Gastroesophageal sphincter (tissue), 4 donors: ENCODE measurements around the gene ZCCHC7. TPM values are rescaled to one million over a fixed set of nuclear protein-coding genes. Genes with fewer than 3 reads are reported as not detected.

Experiments
- ATAC-seq: fragments of 150-250 bp; one replicate; pipeline ENCODE4 v1.9.1; 2016; ENCODE audit warnings: mild to moderate bottlenecking, moderate library complexity
- H3K27ac ChIP-seq, 4 donors: fragments of 200-600 bp; sonication (generic) in 3 of 4; 1 replicate in 3 of 4; 2 replicates in 1 of 4; pipeline ENCODE4 v1.5.1; 2016 to 2019
- H3K27me3 ChIP-seq: fragments of 200-600 bp; sonication (generic); one replicate; pipeline ENCODE4 v1.5.1; 2019
- H3K36me3 ChIP-seq, 2 donors: fragments of 200-600 bp; sonication (generic); one replicate each; pipeline ENCODE4 v1.5.1; 2019; ENCODE audit warnings: control low read depth in 1 of 2
- H3K4me1 ChIP-seq, 3 donors: fragments of 200-600 bp; sonication (generic); 1 replicate in 2 of 3; 2 replicates in 1 of 3; pipeline ENCODE4 v1.5.1; 2016 to 2019; ENCODE audit warnings: control low read depth in 2 of 3
- H3K4me3 ChIP-seq, 2 donors: fragments of 200-600 bp; sonication (generic); one replicate each; pipeline ENCODE4 v1.5.1; 2019; ENCODE audit warnings: mild to moderate bottlenecking in 1 of 2, moderate library complexity in 1 of 2
- H3K9me3 ChIP-seq, 3 donors: fragments of 200-600 bp; sonication (generic); one replicate each; pipeline ENCODE4 v1.5.1; 2017 to 2019; ENCODE audit warnings: control low read depth in 2 of 3
- CTCF ChIP-seq, 4 experiments: fragments of 200-600 bp in 2 of 4; fragments of 450-650 bp in 2 of 4; sonication (generic) in 1 of 4; IDR thresholded peaks; one replicate each; pipeline ENCODE4 v1.5.1; 2017 to 2019; ENCODE audit warnings: antibody characterized with exemption in 4 of 4, mild to moderate bottlenecking in 2 of 4, moderate library complexity in 2 of 4
- EP300 ChIP-seq: sonication (generic); formaldehyde crosslinking; IDR thresholded peaks from one replicate; pipeline ENCODE4 v1.6.1; 2017; ENCODE audit warnings: antibody characterized with exemption, mild to moderate bottlenecking
- POLR2A ChIP-seq, 2 donors: fragments of 450-650 bp; IDR thresholded peaks; one replicate each; pipeline ENCODE4 v1.6.1; 2017; ENCODE audit warnings: antibody characterized with exemption in 2 of 2, mild to moderate bottlenecking in 2 of 2, moderate library complexity in 1 of 2
- POLR2AphosphoS5 ChIP-seq: sonication (generic); formaldehyde crosslinking; IDR thresholded peaks from one replicate; pipeline ENCODE4 v1.6.1; 2017; ENCODE audit warnings: antibody characterized with exemption
- WGBS, 2 donors: methylation state at CpG; one replicate each; pipeline ENCODE4 v1.1.5; 2018; ENCODE audit warnings: low coverage in 1 of 2; 5-methylcytosine and 5-hydroxymethylcytosine counted together
- total RNA-seq, 4 donors: library from RNA; depleted of rRNA; stranded (reverse); fragments of >200 nt; gene quantifications; one replicate each; pipeline ENCODE4 v1.1.0, GENCODE V29; 2016

ZCCHC7 gene
- total RNA-seq, 4 donors from 2014 or later: 12.1 to 23.5 (median 17.6) TPM

- WGBS, 2 donors: 88 to 93% methylated on average over 2 of the region's 2 CpGs
- TF ChIP-seq POLR2AphosphoS5 (no peak), POLR2A (IDR thresholded peaks at IDR 0.05) (no peak), EP300 (no peak), CTCF (IDR thresholded peaks at IDR 0.05) (no peak)
- Histone ChIP-seq H3K9me3 (no peaks in the 10 kb centered on the region), H3K4me1 (peaks cover 0 to 13% (median 0%) of the 10 kb centered on the region in 3 donors), H3K4me3 (no peak overlapping the region), H3K27ac (no peak overlapping the region), H3K36me3 (no peaks in the 10 kb centered on the region), H3K27me3 (no peaks in the 10 kb centered on the region)
- ATAC-seq: no peak
These were observed 20.6 kb downstream of the ZCCHC7 start for GRCh38 chr9:37141015-37141414.

DNA sequence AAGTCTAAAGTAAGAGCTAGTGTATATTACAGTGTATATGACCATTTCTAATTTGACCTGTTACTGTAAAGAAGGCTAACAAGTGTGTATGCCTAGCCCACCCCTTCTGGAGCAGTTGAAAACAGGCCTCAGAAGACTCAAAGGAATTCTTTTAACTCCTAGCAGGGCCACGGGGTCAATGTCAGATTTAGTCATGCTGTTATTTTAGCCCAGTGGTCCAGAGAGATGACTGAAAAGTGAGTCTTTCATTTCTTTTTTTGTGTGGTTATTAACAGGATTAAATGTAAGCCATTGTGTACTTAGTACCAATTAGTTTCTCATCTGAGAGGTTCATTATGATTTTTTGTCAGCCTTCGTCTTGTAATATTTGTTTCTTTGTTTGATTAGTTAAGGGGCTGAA lies 24.4 kb downstream of the ZCCHC7 start:
- H3K27me3 ChIP-seq: no peaks in the 10 kb centered on the region

DNA sequence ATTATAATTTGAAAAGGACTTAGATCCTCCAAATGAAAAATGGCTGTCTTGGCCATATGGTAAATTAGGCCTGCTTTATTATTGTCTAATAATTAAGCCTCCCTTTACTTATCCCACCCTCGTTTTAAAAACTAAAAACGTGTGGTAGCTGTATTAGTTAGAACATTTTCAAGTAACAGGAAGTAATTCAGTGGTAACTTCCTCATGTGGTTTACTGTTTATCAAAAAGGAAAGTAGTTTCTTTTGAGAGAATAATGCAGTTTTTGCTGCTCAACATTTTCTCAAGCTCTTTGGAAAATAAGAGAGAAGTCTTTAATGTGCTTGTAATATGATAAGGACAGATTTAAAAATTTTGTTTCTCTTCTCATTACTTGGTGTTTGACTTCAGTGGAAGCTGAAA lies 26.0 kb downstream of the ZCCHC7 start:
- Histone ChIP-seq H3K9me3 (no peaks in the 10 kb centered on the region), H3K4me1 (no peaks in the 10 kb centered on the region), H3K27ac (no peak overlapping the region), H3K36me3 (no peaks in the 10 kb centered on the region), H3K27me3 (no peaks in the 10 kb centered on the region), H3K4me3 (no peak overlapping the region)
- TF ChIP-seq CTCF (IDR thresholded peaks at IDR 0.05) (no peak), EP300 (no peak), POLR2AphosphoS5 (no peak), POLR2A (IDR thresholded peaks at IDR 0.05) (no peak)
- no peak for ATAC-seq
- 33 to 71% methylated on average over 1 to 2 of the region's 2 CpGs for WGBS, 2 donors

More for the DNA sequence above, 24.4 kb downstream of the ZCCHC7 start:
- Histone ChIP-seq H3K9me3 (no peaks in the 10 kb centered on the region), H3K36me3 (no peaks in the 10 kb centered on the region), H3K27ac (no peak overlapping the region), H3K4me1 (no peaks in the 10 kb centered on the region), H3K4me3 (no peak overlapping the region)
- TF ChIP-seq EP300 (no peak), POLR2AphosphoS5 (no peak), CTCF (IDR thresholded peaks at IDR 0.05) (no peak), POLR2A (IDR thresholded peaks at IDR 0.05) (no peak)
- WGBS, 2 donors: 72 to 80% methylated on average over 2 of the region's 2 CpGs
- no peak for ATAC-seq

DNA sequence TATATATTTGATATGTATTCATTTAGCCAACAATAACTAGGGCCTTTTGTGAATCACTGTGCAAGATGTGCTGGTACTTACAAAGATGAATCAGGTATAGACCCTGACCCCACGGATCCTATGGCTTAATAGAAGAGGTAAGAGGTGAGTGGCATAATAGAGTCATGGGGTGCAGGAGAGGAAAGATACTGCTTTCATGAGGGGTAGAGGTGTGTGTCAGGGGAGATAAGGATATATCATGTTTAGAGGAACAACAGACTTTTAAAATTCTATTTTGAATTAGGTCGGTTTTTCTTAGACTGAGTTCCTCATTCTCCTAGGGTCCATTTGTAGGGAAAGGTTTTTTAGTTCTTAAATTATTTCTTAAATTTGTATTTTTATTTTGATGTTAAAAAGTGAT lies 27.8 kb downstream of the ZCCHC7 start:
- 90% methylated on average over 2 of the region's 2 CpGs for WGBS, 2 donors
- Histone ChIP-seq H3K9me3 (no peaks in the 10 kb centered on the region), H3K4me3 (no peak overlapping the region), H3K27me3 (no peaks in the 10 kb centered on the region), H3K27ac (no peak overlapping the region), H3K4me1 (no peaks in the 10 kb centered on the region), H3K36me3 (peaks cover 0 to 4% of the 10 kb centered on the region in 2 donors)
- TF ChIP-seq EP300 (no peak), CTCF (IDR thresholded peaks at IDR 0.05) (no peak), POLR2AphosphoS5 (no peak), POLR2A (IDR thresholded peaks at IDR 0.05) (no peak)
- ATAC-seq: no peak

- H3K27me3 ChIP-seq: no peaks in the 10 kb centered on the region
- no peak overlapping the region for H3K4me3 ChIP-seq
- no peak for TF ChIP-seq CTCF (IDR thresholded peaks at IDR 0.05)
- peaks cover 0 to 17% of the 10 kb centered on the region in 2 donors for H3K36me3 ChIP-seq
- H3K4me1 ChIP-seq: no peaks in the 10 kb centered on the region
- no peaks in the 10 kb centered on the region for H3K9me3 ChIP-seq
- WGBS, 2 donors: 81 to 88% methylated on average over 4 of the region's 4 CpGs
- no peak overlapping the region for H3K27ac ChIP-seq
- ATAC-seq: no peak
These were observed 29.4 kb downstream of the ZCCHC7 start for GRCh38 chr9:37149666-37150308.
